GM18526 (cell line): Measurements from ENCODE around the gene TSPAN6.

ENCODE experiments used
- POLR2A ChIP-seq: IDR thresholded peaks from 3 replicates; pipeline ENCODE4 v1.6.1; 2011; ENCODE audit not compliant: insufficient read length; ENCODE audit errors: extremely low read depth

TSPAN6 gene

GRCh38 chrX:100652266-100652665 is 15.7 kb upstream of the TSPAN6 start:
- no peak for TF ChIP-seq POLR2A

GRCh38 chrX:100650841-100651240 is 14.2 kb upstream of the TSPAN6 start:
- no peak for TF ChIP-seq POLR2A

GRCh38 chrX:100649550-100650356 is 13.1 kb upstream of the TSPAN6 start:
- no peak for TF ChIP-seq POLR2A

DNA sequence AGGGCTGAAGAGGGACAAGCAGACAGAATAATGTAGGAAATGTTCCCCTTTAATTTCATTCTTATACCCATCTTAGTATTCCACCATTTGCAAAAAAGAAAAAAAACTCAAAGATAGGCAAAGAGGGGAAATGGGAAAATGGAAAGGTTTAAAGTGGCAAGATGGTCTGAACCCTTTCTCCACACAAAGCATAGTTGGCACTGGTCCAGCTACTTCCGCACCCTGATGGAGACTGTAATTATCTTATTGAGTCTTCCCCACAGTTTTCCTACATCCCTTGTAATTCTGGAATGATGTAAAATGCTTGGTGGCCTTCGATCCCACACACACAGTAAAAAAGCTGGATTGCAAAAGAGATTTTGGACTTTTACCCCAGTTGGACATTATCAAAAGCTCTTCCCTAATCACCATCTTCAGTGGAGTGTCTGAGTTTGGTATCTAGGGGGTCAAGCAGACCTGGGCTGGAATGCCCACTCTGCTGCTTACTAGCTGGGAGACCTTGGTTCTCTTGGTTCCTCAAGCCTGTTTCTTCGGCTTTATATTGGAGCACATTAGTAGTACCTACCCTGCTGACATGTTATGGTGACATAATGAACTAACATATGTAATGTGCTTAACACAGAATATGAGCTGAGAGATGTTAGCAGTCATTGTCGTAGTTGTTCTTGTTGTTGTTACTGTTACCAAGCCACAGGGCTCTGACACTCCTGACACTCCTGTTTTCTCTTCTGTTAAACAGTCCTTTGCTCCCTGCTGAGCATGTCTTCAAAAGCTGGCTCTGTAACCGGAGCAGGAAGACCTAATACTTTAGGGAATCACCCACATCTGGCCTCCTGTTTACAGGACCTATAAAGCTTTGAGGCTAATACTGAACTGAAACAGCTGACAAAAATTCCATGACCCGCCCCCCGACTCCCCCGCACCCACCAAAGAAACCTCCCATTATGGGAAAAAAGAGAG is 12.1 kb upstream of the TSPAN6 start:
- no peak for TF ChIP-seq POLR2A

- no peak for TF ChIP-seq POLR2A
Observed at GRCh38 chrX:100647739-100648138, 11.1 kb upstream of the TSPAN6 start.

DNA sequence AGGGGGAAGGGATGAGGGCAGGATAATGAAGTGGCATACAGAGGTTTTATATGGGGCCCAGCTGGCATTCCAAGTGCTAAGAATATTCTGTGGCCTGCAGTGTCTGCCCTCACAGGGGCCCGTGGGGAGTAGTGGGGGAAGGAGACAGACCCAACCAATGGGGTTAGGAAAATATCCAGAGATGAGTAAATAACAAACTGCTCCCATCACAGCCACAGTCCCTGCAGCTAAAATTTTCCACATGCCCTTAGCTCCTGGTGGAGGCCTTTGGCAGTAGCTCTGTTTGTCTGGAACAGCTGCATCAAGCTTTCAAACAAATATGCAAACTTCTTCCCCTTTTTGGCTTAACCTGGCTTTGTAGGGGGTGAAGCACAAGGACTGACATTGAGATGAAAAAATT is 10.5 kb upstream of the TSPAN6 start:
- TF ChIP-seq POLR2A, result no peak

- TF ChIP-seq POLR2A, result no peak
Observed at GRCh38 chrX:100645106-100645505, 8.5 kb upstream of the TSPAN6 start.

DNA sequence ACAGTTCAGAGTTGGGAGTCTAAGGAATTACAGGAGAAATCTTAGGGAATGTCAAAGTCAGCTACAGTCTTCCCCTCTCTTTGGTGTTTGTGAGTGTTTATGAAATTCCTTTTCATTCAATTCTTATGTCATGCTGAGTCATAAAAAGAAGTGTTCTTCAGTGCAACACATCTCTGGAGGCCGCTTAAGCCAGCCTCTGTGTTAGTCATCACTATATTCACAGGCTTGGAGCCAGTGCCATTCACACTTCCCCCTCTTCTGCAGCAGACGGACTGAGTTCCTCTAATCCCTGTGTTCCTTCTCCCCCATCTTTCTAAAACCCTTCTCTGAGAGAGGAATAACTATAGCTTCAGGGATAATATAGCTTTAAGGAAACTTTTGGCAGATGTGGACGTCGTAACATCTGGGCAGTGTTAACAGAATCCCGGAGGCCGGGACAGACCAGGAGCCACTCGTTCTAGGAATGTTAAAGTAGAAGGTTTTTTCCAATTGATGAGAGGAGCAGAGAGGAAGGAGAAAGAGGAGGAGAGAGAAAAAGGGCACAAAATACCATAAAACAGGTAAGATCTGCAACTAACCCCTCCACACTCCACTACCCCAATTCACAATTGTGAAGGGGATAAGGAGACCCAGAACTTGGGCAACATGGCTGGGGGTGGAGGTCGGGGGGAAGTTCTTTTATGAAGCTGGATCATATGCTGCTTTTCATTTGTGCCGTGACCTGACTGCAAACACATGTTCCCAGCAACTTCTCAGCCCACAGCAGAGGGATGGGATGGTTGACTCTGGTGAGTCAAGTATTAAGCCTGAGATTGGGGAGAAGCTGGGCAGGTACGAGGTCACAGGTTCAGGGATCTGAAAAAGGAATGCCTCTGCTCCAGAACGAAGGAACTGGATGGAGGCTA is 7.6 kb upstream of the TSPAN6 start, which contains the start of gene SRPX2:
Gene SRPX2 (plus strand): TSS at position 244 of the 905 bp plus-strand sequence. CDS start 2,124 bp downstream, outside the sequence.
- no peak for TF ChIP-seq POLR2A

DNA sequence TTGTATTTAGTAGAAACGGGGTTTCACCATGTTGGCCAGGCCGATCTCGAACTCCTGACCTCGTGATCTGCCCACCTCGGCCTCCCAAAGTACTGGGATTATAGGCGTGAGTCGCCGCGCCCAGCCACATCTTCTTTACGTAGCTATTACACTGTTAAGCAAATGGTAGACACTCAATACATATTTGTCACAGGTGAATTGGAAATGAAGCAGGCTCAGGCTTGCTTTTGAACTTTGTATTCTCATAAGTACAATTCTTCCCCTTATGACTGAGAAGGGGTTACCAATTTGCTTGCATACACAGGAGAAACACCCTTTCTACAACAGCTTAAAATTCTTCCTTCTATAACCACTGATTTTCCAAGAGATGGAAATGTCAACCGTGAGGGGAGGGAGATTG is 6.6 kb upstream of the TSPAN6 start:
- TF ChIP-seq POLR2A, result no peak

DNA sequence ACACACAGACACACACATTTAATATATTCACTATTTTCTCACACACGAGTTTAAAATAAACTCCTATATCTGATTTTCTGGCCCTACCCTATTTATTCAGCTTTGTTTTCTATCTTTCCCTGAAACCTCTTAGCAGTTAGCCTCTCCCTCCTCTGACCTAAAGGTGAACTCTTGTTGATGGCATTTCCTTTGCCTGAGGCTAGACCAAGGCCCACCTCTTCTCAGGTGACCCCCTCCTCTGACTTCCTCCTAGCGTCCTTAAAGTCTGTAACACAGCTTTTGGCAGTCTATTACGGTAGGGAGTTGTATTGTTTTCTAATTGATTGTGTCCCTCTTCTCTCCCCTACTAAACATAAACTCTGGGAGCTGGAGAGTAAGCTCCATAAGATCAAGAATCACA is 5.7 kb upstream of the TSPAN6 start:
- TF ChIP-seq POLR2A, result no peak

DNA sequence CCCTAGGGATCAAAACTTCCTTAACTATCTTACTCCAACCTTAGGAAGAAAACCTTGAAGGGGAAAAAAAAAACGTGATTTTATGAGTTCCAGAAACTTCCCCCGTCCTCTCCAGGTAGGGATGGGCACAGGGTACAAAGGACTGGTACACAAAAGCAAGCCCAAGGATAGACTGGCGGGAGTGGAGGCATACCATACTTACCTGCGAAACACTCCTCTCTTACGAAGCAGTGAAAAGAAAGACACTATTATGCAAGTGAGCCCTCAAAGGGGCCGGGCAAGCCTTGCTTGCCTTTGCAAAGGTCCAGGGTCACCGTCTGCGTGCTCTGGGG is 651 bp downstream of the TSPAN6 start:
- no peak for TF ChIP-seq POLR2A

DNA sequence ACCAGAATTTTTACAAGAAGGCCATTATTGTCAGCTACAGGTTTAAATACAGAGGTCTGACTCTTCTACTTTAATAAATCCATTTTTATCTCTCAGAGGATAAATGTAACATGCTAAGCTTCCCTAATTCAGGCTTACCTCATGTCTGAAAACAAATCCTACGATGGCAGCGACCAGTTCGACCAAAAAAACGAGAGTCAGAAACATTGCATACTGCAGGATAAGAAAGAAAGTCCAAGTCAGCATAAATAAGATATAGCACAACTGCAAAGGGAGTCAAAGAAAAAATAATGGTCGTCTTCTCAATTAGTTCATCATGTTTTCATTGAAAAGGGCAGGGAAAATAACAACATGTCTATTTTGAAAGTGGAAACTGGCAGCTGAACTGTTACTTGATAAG is 1.6 kb downstream of the TSPAN6 start:
- TF ChIP-seq POLR2A, result no peak

- TF ChIP-seq POLR2A, result no peak
Observed at GRCh38 chrX:100625985-100626491, 10.6 kb downstream of the TSPAN6 start.

- no peak for TF ChIP-seq POLR2A
Observed at GRCh38 chrX:100623001-100623400, 13.6 kb downstream of the TSPAN6 start.

DNA sequence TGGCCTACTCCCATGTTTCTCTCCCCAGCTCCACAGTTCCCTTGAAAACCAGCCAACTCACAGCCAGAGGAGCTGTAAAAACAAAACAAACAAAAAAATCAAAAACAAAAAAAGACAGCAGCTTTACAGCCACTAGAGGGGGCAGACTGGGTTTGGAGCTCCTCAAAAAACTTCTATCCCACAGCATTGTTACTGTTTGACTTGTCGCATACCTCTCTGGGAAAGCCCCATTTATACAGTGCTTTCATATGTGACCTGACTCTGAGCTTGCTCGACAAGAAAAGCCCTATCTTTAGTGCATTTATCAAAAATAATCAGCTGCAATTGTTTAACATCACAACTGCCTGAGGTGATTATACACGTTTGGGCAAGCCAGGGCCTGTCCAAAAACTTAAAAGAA is 21.6 kb downstream of the TSPAN6 start:
- TF ChIP-seq POLR2A, result no peak

- no peak for TF ChIP-seq POLR2A
Observed at GRCh38 chrX:100611951-100612350, 24.7 kb downstream of the TSPAN6 start.
